Activated T-helper 9 cell treated with anti-CD3 and anti-CD28 coated beads, Interleukin-2, amount 50 U/mL, for 16 hours (primary cell): ENCODE data around the gene CCL4.

Experiments used
- DNase-seq: peaks from one replicate; pipeline ENCODE4 v3.0.0-alpha.2; 2020; ENCODE audit warnings: low read depth

Gene CCL4

DNA sequence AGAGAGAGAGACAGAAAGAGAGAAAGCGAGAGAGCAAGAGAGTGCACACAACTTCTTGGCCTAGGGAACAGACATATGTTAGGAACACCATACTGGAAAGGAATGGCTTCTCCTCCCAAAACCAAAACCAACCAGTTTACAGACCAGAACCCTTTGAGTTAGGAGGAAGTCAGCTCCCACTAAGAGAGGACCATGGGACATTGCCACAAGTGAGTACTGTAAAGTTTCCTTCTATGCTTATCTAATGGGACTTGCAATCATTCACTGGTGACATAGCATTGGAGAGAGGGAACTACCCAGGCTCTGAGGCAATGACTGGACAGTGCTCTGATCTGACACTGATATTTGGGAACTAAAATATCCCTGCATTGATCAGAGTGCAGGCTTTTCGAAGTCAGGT lies 40.4 kb downstream of the CCL4 start:
- DNase-seq, result no peak

DNA sequence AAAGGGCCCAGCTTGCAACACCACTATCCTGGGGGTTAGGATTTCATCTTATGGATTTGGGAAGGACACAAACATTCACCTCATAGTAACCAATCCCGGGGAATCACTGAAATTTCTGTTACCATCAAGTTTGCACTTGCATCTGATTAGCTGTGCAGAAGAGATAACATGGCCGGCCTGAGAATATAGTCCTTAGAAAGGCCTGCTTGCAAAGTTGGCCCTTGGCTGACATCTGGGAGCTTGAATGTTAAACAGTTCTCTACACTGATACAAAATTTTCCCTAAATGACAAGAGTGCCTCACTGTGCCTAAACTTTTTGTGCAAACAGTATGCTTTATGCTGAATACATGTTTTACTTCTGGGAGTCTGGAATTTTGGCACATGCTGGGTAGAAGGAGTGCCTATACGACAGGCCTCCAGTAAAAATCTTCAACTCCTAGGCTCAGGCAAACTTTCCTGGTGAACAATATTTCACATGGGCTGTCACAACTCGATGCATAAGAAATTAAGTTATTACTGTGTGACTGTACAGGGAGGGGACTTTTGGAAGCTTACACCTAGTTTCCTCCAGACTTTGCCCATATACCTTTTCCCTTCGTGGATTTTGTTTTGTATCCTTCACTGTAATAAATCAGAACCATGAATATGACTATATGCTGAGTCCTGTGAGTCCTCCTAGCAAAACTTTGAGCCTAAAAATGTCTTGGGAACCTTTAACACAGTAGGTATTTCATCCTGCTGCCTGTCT lies 41.5 kb downstream of the CCL4 start:
- DNase-seq, result no peak

DNA sequence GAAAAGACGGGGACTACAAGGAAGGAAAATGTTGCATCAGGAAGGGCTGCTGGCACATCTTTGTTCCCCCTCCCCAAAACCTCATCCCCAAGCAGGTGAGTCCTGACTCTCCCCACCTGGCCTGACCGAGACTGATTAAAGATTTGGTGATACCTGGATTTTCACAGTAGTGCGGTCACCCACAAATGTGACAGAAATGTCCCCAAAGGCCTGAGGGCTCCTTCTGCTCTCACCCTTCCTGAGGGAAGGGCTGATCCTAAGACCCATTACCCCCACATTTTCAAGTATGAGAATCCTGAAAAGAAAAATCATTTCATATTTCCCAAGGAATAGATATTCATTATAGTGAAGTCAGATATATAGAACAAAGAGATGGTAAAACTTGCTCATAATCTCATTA lies 44.0 kb downstream of the CCL4 start:
- no peak for DNase-seq

DNA sequence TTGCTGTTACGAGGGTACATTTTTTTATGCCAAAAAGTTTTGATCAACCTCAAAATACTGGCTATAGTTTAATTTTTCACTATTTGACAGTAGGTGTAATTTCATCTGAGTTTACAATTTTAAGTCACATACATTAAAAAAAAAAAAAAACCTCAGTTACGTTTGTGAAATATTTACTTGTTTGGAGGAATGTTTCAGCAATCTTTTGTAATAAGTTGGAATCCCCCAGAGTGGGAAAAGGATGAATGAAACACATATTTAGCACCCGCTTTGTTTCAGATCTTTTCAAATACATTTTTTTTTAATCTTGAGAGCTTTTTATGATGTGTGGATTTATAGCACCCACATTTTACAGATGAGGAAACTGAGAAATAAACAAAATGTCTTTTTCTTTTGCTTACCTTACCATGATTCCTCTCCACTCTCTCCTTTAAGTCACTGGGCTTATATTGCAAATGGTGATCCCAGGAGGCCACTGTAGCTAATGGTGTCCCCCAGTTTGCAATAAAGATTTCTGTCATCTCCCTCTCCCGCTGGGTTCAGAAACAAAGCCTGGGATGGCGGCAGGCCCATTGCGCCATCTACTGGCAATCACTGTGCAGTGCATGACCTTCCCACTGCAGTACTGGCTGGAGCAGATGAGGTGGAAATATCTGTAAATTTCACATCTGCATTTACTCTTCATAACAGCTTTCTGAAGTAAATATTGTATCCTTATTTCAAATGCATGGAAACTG lies 45.1 kb downstream of the CCL4 start:
- peak; percentile 39 for DNase-seq

DNA sequence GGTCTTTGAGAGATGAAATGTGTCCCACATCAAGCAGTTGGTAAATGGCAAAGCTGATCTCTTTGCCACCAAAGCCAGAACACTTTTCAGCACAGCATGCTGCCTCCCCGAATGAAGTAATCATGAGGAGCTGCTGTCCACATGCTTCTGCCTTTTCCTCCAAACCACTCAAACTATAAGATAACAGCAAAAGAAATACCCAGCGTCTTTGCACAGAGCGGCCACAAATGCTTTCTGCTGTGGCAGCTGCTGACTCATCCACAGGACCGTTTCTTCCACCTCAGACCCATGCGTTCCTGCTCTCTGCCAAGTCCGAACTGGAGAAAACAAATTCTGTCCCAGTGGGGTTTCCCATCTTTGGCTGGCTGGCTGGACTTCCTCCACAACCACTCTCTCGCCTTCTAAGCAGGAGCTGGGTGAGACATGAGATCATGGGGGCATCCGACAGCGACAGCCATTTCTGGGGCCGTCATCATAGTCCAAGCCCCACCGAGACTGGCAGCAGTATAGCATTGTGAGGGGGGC lies 45.7 kb downstream of the CCL4 start:
- no peak for DNase-seq

DNA sequence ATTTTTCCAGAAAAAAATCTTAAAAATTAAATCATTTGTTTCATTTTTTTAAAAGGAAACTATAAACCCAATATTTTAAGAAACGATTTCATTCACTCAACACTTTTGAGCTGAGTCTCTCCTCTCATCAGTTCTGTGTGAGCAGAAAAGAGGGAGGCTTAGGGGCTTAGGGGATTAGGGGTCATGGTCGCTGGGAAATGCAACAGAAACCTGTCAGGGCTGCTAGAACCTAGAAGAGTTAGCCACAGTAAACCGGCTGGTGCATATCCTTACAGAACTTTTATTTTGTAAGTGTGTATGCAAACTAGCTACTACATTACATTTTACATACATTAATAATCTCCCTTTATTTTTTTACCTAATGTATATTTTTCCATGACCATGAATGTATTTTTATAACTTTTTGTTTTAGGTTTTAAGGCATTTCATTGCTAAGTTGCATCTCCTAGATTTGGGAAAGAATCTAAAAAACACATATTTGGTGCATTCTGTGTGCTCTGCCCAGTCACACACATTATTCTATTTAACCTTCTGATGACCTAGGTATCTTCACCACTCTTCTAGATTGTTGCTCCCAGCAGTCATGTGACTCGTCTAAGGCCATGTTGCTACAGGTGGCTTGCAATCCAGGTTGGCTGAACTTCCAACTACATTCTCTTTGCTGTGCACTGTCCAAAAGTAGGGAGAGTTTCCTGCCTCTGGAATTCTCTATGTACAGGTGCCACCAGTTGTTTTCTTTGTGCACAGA lies 48.4 kb downstream of the CCL4 start:
- no peak for DNase-seq

DNA sequence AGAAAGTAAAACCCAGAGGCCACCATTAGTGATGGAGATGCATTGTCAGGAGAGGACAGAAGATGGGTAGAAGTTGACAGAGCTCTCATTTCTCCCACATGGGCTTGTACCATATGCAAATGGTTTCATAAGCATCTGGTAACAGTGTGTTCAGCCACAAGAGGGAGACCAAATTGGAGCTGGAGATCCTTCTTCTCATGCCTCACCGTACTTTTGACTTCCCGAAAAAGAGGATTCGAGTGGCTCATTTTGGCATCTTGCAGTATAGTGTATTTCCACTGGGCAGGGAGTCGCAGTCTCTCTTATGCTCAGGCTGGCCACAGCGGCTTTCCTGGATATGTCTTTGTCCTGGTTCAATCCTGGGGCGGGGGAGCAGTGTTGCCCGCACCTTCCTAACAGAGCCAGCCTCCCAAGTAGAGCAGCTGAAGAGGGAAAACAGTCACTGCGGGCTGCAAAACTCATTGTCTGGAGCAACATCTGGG lies 49.1 kb downstream of the CCL4 start:
- no peak for DNase-seq

DNA sequence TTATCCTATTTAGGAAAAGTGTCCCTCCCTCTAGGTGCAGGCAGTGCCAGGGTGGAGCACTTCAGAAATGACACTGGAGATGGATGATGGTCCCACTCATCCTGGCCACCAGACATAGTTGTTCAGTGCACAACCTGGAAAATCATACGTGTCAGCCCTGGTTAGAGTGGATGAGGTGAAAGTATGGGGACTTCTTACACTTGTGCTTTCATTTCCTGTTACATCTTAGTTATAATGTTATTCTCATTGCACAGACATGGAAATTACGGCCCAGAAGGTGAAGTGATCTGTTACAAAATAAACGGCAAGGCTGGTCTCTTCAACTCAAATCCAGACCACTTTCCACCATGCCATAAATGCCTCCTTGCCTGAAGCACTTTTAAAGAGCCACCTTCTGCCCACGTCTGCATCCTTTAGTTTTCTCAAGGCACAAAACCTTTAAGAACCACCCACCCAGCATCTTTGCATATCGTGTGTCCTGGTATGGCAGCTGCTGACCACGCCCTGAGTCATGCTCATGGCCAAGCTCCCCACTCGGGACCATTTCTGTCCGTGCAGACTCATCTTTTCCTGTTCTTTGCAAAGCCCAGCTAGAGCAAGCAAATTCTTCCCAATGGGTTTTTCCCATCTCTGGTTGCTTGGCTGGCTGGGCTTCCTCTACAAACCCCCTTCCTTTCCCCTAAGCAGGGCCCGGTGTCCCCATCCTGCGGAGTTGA lies 50.4 kb downstream of the CCL4 start:
- DNase-seq, result no peak
